GDM1 (cell line): ENCODE data around the gene SLC6A18.

Source experiments
- DNase-seq: peaks from one replicate; lab custom pipeline; 2025; lab: John Stamatoyannopoulos, UW

The SLC6A18 gene

DNA sequence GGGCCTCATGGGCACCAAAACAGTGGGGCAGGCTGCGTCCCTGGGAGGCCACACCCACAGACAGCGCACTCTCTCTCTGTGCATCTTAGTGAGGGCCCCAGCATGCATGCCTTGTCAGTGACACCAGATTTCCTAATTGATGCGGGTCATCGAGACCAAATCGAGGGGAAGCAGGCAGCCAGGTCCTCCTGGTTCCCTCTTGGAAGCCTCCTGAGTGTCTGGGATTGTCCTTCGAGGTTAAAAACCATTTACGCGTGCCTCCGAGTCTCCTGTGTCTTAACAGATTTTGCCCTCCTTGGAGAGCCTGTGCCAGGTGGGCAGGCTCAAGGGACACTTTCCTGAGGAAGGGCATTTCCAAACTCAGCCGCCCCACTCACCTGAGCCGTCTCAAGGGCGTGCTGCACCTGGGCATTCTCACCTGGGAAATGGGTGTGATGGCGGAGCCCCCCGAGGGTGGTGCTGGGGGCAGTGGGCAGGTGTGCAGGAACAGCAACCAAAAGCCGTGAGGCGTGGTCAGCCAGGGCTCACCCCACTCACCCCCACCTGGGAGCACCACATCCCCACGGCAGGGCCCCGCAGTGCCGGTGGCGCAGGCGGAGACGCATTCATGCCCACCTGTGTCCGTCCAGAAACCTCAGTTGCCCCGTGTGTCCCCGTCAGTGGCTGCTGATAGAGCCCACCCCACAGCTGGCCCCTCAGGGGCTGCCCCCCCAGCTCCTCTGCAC lies 21.1 kb upstream of the SLC6A18 start:
- DNase-seq, result no peak

DNA sequence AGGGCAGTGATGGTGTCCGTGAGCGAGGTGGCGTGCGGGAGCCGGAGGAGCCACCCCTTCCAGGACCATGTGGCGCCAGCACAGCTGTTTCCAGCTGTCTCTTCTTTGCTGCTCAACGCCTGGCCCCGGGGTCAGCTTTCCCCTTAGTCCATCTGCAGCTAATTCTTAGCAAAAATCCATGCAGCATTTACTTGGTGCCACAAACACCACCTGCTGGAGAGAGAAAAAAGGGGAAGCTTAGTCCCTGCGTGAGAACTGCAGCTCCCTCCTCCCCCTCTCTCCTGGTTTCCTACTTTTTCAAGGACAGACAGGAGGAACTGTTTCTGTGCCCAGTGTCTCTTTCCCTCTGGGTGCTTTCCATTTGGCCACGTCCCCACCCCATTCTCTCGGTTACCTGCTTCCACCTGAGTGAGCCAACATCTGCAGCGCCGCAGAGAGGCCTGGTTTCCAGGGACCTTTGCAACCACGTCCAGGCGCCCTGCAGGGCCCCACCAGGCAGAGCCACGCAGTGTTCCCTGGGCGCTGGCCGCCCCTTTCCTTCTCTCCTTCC lies 20.4 kb upstream of the SLC6A18 start:
- DNase-seq, result no peak

DNA sequence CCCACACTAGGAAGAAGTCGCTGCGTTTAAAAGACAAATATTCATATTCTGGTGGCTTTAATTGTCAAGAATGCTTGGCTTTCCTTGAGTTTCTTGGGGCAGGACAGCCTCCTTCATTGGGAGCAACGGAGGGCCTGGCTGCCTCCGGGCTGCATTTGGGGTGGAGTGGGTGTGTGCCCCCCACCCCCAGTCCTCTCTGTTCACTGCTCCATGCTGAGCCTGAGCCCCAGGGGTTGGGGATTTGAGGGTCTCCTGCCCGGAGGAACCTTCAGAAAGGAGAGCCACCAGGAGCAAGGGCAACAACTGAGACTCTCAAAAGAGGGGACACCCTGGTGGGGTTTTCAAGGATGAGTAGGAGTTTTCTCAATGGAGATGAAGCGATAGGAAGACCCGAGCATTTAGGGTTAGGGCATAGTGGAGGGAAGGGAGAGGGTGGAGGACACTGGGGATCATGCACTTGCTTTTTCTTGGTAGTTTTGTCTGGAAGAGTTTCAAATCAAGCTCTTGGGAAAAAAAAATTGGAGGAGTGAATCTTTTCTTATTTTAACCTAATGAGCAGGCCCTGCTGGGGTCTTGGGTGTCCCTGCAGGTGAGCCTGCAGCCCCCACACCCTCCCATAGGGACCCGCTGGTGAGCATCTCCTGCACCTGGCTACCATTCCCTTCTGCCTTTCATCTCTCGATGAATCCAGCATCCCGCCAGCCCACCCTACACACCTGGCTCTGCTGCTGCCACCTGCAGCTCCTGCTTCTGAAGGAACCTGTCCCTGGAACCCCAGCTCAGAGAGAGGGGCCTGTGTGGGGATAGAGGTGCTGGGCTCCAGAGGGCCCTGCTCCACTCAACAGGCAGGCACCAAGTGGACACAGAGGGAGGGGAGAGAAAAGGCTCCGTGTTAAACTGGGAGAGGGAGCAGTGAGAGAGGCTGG lies 19.7 kb upstream of the SLC6A18 start:
- DNase-seq, result no peak

- DNase-seq, result no peak
These were observed 18.4 kb upstream of the SLC6A18 start for GRCh38 chr5:1206521-1207412.

- DNase-seq, result no peak
These were observed 17.6 kb upstream of the SLC6A18 start for GRCh38 chr5:1207555-1207954.

- no peak for DNase-seq
These were observed 16.9 kb upstream of the SLC6A18 start for GRCh38 chr5:1208221-1208742.

- DNase-seq, result no peak
These were observed 16.3 kb upstream of the SLC6A18 start for GRCh38 chr5:1208743-1209488.

DNA sequence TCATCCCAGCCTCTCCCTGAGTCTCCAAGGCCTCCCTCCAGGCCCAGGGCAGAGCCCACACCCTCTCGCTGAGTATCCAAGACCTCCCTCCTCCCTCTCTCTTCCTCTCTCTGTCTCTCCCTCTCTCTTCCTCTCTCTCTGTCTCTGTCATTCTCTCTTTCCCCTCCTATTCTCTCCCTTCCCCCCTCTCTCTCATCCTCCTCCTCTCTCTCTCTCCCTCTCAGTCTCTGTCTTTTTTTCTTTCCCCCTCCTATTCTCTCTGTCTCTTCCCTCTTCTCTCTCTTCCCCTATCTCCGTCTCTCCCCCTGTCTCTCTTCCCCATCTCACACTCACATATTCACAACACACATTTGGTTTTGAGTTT lies 15.7 kb upstream of the SLC6A18 start:
- DNase-seq, result no peak

DNA sequence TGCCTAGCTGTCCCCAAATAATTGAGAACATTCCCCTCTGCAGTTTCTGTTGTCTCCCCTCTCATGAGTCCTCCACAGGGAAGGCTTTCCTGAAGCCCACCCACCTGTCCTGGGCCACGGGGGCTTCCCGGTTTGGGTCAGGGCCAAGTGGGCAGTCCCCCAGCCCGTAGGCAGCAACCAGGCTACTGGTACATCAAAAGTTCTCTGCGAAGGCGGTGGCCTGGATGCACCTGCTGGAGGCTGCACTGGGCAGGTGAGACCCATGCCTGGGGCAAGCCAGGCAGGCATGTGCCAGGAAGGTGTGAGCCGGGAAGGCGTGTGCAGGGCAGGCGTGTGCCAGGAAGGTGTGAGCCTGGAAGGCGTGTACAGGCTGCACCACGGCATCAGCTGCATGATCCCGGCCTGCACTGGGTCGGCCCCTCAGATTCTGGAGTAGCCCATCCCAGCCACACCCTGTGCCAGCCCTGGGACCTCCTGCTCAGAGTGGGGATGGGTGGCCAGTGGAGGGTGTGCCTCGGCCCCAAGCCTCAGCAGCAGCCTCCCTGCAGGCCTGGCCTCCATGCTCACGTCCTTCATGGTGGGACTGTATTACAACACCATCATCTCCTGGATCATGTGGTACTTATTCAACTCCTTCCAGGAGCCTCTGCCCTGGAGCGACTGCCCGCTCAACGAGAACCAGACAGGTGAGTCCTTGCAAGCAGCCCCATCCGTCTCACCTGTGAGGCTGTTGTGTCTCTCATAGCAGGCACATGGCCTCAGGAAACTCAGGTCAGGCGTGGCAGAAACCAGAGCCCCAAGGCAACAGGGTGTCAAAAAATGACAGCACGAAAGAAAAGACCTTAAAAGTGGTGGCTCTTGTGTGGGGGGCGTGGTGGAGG lies 15.0 kb upstream of the SLC6A18 start:
- no peak for DNase-seq

DNA sequence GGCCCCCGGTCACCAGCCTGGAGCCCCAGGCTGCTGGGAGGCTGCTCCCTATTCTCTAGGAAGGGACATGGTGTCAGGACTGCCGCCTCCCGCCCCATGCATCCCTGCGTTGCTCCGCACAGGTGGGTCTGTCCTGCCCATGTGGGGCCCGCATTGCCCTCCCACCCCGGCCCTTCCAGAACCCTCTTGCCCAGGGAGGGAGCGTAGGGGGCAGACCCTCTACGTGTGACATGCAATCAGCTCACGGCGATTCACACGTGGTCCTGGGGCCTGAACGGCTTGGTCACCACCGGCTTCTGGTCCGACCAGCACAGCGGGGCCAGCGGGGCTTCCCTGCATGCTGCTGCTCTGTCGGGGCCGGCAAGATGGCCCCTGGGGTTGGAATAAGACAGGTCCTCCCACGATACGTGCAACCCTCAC lies 14.3 kb upstream of the SLC6A18 start:
- DNase-seq, result no peak

GRCh38 chr5:1211701-1212100 lies 13.5 kb upstream of the SLC6A18 start:
- no peak for DNase-seq

GRCh38 chr5:1212271-1212670 lies 12.9 kb upstream of the SLC6A18 start:
- no peak for DNase-seq

GRCh38 chr5:1212881-1213280 lies 12.3 kb upstream of the SLC6A18 start:
- DNase-seq, result no peak

DNA sequence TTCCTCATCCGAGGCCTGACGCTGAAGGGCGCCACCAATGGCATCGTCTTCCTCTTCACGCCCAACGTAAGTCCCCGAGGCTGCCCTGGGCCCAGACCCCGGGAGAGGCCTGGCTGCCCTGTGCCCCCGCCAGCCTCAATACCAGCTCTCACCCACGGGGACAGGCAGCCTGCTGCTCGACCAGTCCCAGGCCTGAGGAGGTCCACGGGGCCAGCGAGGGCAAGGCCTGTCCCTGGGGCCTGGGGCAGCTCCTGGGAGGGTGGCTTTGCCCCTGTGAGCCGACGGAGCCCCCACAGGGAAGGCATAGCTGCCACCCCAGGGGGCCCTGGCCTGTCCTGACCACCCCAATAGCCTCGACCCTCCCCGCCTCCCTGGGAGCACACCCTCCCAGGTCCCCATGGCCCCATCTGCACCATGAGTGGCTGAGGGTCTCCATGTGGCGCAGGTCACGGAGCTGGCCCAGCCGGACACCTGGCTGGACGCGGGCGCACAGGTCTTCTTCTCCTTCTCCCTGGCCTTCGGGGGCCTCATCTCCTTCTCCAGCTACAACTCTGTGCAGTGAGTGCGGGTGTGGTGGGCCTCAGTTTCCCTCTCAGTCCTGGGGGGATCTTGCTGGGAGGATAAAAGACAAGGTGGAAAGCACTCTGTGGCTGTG lies 11.5 kb upstream of the SLC6A18 start:
- no peak for DNase-seq

DNA sequence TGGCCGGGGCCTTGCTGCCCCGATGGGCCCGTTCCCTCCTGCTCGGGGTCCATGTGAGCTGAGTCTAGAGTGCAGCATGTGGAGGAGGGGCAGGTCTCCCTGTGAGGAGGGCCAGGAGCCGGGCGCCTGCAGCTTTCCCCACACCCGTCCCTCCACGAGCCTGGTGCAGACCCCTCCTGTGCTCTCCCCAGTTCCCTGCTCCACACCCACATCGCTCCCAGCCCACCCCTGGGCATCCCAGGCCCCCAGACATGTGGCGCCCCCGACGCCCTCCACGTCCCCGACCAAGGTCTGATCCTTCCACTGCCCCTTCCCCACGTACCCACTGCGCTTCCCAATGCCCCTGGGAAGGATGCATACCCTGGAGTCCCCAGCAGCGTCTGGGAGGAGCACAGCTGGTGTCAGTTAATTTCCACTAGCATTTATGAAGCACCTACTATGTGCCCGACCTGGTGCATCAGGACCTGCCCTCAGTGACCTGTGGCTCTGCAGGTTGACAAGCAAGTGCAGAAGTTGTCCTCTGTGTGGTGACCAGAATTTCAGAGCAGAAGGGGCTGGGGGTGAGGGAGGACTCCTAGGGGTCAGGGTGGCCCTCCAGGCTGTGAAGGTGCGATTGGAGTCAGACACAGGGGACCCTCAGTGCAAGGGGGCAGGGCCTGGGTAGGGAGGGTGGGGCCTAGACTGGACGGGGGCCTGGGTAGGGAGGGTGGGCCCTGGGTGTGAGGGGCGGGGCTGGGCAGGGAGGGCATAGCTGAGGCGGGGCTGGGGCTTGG lies 10.8 kb upstream of the SLC6A18 start:
- DNase-seq, result no peak

- no peak for DNase-seq
These were observed 10.3 kb upstream of the SLC6A18 start for GRCh38 chr5:1214936-1215220.

DNA sequence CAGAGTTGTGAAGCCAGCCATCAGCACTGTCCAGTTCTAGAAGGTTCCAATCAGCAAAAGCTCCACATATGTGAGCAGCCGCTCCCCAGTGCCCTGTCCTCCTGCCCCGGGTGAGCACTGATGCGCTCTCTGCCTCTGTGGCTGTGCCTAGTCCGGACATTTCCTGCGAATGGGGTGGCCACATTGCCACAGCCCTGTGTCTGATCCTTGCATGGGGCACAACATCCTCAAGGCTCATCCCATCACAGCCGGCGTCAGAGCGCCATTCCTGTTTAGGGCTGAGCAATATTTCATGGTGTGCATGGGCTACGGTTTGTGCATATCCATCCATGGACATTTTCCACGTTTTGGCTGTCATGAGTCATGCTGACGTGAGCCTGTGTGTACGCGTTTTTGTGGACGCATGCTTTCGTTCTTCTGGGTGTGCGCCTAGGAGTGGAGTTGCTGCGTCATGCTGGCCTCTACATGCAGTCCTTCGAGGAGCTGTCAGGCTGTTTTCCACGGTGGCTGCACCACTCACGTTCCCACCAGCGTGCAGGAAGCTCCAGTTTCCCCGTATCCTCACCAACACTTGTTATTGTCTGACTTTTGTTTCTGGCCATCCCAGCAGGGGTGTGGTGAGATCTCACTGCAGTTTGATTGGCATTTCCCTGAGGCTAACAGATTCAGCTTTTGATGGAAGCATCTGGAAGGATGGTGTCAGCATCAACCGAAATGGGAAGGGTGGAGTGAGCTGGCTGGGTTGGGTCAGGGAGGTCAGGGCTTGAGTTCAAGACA lies 9.7 kb upstream of the SLC6A18 start:
- no peak for DNase-seq
